ENCODE data around the gene PTPRG.

DNA sequence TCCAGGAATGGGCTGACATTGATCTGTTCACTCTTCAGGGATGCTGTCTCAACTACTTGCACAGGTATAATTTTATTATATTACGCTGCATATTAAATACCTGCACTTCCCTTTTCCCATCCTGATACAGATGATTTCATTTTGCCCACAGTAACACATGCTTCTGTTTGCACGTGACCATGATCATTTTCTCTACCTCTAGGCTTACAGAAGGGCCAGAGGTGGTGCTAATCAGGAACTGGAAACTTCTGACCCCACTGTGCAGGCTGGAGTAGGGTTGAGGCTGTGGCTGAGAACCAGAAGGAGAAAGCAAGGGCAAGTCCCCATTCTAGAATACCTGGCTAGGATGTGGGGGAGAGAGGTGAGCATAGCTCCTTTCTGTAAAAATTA lies 304.8 kb downstream of the PTPRG start:
- TF ChIP-seq, protein P1, sequence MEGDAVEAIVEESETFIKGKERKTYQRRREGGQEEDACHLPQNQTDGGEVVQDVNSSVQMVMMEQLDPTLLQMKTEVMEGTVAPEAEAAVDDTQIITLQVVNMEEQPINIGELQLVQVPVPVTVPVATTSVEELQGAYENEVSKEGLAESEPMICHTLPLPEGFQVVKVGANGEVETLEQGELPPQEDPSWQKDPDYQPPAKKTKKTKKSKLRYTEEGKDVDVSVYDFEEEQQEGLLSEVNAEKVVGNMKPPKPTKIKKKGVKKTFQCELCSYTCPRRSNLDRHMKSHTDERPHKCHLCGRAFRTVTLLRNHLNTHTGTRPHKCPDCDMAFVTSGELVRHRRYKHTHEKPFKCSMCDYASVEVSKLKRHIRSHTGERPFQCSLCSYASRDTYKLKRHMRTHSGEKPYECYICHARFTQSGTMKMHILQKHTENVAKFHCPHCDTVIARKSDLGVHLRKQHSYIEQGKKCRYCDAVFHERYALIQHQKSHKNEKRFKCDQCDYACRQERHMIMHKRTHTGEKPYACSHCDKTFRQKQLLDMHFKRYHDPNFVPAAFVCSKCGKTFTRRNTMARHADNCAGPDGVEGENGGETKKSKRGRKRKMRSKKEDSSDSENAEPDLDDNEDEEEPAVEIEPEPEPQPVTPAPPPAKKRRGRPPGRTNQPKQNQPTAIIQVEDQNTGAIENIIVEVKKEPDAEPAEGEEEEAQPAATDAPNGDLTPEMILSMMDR (IDR thresholded peaks at IDR 0.05) = no peak
- TF ChIP-seq POLR2A (IDR thresholded peaks at IDR 0.05) = no peak
- no peak for TF ChIP-seq EP300 (IDR thresholded peaks at IDR 0.05)
- TF ChIP-seq POLR2AphosphoS5 (IDR thresholded peaks at IDR 0.05) = no peak
